HG02759 (cell line): ENCODE results near the gene CHD1.
A peak's percentile ranks its signal among the peaks of the same experiment; 100 is the strongest.

ENCODE experiments used
- ATAC-seq: cut with Tn5 transposase; IDR thresholded peaks from one replicate; pipeline ENCODE4 v1.9.1; 2021; ENCODE audit warnings: mild to moderate bottlenecking, moderate library complexity; ENCODE audit not compliant: unreplicated experiment

CHD1 gene

DNA sequence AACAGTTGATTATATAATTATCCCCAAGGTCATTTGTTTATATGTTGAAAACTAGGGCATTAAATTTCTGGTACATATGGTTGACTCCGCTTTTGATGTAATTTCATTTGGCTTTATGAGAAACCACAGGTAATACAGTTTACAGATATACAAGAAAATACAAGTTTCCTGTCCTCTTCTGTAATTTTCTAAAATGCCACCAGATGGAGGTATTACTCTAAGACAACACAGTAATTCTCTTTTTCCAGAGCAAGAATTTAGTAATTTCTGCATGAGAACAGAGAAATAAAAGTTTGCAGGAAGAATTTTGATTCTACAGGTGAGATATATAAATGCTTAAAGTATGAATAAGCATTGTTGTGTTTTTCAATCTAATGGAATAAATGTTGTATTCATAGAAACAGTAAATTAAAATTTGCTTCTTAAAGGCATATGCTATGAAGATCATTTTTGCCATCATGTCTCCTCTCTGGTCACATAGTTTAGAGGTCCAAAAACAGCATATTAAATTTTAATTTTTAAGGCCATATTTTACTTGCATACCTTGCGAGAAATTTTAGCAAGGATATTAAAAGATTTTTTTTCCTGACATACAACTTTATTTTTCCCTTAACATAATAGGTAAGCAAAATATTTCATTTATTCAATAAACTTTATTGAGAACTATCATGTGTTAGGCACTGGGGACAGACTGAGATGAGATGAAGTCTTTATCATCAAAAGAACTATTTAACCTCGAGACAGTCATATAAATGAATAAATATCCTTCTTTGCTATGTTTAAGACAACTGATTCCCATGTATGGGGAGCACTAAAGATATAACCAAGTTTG lies 22.7 kb downstream of the CHD1 start:
- no peak for ATAC-seq

DNA sequence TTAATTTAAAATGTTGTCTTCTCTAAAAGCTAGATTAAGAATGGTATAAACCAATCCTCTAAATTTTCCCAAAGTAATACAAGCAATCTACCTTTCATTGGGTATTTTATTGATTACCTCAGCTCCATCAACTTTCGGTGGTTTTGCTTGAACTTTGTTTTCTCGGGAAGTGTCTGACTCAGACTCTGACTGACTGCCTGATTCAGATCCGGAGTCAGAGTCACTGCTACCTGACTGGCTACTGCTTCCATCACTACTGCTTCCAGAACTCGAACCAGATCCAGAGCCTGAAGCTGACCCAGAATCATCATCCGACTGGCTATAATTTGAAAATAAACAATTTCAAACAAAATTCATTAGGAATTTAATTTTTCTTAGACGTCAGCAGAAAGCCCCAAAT lies 24.0 kb downstream of the CHD1 start:
- no peak for ATAC-seq

DNA sequence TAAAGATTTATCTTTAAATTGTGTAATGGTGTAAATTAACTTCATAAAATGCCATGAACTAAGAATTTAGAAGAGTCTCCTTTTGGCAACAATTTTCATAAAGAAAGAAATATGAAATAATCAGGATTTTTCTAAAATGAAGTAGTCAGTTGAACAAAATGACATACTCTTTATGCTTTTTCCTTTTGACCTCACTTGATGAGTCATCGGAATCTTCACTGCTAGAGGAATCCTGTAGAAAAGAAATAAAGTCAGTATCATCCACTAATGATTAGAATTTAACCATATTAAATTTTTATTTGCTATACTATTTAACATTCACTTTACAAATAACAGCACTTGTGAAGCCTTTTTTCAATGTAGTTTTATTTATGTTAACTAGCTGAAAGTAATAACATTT lies 26.1 kb downstream of the CHD1 start:
- ATAC-seq: no peak

DNA sequence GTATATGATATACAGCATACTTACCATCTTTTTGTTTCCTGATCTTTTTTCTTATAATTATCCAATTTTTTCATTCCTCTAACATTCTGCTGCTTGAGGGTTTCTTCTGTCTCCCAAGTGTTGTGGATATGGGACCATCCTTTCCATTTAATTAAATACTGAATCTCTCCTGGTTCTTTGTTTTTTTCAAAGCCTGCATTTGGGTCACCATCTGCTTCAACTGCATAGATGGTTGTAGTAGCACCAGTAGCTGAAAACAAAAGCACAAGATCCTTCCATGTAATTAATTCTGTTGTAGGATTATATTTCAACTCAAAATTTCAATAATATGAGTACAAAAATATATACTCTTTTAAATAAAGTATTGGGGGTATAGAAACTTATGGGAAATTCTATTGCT lies 29.4 kb downstream of the CHD1 start:
- no peak for ATAC-seq

DNA sequence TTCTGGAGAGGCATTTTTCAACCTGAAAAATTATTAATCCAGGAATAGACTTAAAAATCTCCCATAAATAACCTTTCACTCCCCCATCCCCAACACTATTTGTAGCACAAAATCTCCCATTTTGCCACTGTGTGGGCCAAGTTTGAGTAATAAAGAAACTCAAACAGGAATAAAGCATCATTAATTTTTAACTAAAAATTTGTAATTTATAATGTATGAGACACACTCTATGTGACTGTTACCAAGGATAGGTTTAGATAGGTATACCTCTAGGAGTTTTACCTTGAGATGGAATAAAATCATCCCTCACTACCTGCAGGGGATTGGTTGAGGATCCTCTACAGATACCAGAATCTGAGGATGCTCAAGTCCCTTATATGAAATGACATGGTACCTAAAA lies 30.1 kb downstream of the CHD1 start:
- peak; percentile 53 for ATAC-seq

DNA sequence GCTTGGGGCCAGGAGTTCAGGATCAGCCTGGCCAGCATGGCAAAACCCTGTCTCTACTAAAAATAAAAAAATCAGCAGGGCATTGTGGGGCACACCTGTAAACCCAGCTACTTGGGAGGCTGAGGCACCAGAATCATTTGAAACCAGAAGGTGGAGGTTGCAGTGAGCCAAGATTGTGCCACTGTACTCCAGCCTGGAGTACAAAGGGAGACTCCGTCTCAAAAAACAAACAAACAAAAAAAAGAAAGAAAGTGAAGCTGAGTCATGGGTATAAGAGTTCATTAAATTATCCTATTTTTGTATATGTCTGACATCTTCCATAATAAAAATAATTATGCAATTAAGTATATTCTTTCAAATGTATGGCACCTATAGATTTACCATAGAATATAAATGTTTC lies 37.2 kb downstream of the CHD1 start:
- ATAC-seq: no peak

- no peak for ATAC-seq
Measured at GRCh38 chr5:98880598-98880997, 48.2 kb downstream of the CHD1 start.

- no peak for ATAC-seq
Measured at GRCh38 chr5:98880151-98880550, 48.7 kb downstream of the CHD1 start.

- ATAC-seq: no peak
Measured at GRCh38 chr5:98877600-98877999, 51.2 kb downstream of the CHD1 start.

DNA sequence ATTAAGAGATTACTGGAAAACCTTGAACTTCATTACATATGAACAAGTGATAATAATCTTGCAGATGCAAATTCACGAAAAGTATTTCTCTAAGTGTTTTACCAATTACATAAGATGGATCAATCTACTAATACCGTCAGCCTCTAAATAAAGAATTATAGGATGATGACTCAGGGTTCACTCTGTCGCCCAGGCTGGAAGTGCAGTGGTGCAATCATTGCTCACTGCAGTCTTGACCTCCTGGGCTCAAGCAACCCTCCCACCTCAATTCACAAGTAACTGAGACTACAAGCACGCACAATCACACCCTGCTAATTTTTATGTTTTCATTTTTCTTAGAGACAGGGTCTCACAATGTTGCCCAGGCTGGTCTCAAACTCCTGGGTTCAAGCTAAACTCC lies 56.1 kb downstream of the CHD1 start:
- no peak for ATAC-seq

GRCh38 chr5:98865690-98866089 lies 63.1 kb downstream of the CHD1 start:
- ATAC-seq: no peak

GRCh38 chr5:98847054-98847453 lies 81.8 kb downstream of the CHD1 start:
- ATAC-seq: no peak

DNA sequence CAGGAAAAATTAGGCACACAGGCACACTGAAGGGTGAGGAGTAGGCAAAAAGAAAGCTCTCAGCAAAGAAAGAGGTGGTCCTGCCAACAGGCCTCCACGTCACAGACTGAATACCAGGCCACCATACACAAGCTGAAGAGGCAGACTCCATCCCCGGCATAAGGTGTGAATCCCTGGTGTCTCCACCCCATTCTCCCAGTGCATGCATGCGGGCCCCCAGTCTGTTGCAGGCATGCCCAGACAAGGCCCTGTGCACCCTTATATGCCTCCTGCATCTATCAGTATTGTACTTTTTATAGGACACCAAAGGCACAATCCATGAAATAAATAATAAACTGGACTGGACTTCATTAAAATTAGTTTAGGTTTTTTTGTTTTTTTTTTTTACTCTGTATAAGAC lies 82.3 kb downstream of the CHD1 start:
- no peak for ATAC-seq

DNA sequence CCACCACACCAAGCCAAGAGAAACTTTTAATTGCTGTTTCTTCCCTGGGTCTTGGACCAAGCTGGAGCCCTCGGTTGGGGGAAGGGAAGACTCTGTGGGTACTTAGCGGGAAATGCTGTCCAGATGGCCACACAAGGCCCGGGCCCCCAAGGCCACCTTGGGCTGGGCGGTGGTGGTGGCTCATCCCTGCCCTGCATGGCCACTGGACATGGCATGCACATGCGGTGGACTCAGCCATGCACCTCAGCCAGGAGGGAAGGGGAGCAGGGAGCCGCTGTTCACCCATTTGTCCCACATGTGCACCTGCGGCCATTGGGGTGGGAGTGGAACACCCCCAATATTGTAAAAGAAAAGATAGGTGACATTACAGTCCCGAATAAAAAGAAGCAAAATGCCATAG lies 82.9 kb downstream of the CHD1 start:
- ATAC-seq: no peak

DNA sequence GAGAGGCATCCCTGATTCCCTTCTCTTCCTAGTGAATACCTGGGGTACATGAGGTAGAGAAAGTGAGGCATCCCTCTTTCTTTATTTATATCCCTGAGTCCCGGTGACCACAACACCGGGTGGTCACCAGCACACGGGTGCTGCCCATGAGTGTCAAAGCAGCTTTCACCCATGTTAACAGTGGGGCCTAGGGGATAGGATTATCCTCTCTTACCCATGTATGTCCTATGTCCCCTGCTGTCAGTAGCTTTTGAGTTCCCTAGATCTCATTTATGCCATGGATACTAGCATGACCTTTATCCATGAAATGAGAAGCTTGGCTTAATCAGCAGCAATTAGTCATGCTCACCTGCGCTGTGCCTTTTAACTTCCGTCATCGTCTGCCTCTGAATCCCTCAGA lies 83.9 kb downstream of the CHD1 start:
- ATAC-seq: no peak

GRCh38 chr5:98843481-98843880 lies 85.3 kb downstream of the CHD1 start:
- ATAC-seq: no peak

DNA sequence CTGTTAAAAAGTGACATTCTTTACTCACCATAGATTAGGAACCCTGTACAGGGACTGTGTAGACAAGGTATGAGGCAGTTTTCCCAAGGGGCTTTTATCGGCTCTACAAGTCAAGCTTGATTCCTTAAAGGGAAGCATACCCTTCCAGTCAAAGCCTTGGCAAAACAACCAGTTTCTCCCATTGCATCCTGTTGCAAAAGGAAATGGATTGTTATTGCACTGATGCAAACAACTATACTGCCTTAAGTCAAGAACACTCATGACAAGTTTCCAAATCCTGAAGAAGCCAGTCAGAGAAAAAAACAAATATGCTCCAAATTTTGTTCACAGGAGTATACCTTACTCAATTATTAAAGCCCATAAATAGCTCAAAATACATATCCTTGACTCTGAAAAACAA lies 87.9 kb downstream of the CHD1 start:
- no peak for ATAC-seq

- peak; percentile 73 for ATAC-seq
Measured at GRCh38 chr5:98839469-98840383, 89.1 kb downstream of the CHD1 start.

GRCh38 chr5:98836175-98836574 lies 92.6 kb downstream of the CHD1 start:
- ATAC-seq: no peak

GRCh38 chr5:98827588-98828284 lies 101.1 kb downstream of the CHD1 start:
- ATAC-seq: no peak

GRCh38 chr5:98827161-98827560 lies 101.6 kb downstream of the CHD1 start:
- peak; percentile 59 for ATAC-seq
